Prostate gland (tissue), 2 donors: ENCODE results near the gene TSC22D4. TPM values are rescaled to one million over a fixed set of nuclear protein-coding genes. Genes with fewer than 3 reads are reported as not detected.
A peak's percentile ranks its signal among the peaks of the same experiment; 100 is the strongest.

Source experiments
- DNase-seq: peaks from one replicate; pipeline ENCODE4 v3.0.0-alpha.2; 2019; ENCODE audit warnings: low spot score
- H3K27ac ChIP-seq, 2 donors: fragments of 200-600 bp; sonication (generic); 2 replicates each; pipeline ENCODE4 v1.5.1; 2017 to 2019
- H3K27me3 ChIP-seq: fragments of 200-600 bp; sonication (generic); replicated peaks from 2 replicates; pipeline ENCODE4 v1.5.1; 2019; ENCODE audit not compliant: insufficient read depth
- H3K36me3 ChIP-seq, 2 donors: fragments of 200-600 bp; sonication (generic); 1 replicate in 1 of 2; 2 replicates in 1 of 2; pipeline versions ENCODE4 v1.5.1 to v1.8.1; 2017 to 2019
- H3K4me1 ChIP-seq: fragments of 200-600 bp; sonication (generic); replicated peaks from 2 replicates; pipeline ENCODE4 v1.5.1; 2019
- H3K4me3 ChIP-seq, 2 donors: fragments of 200-600 bp; sonication (generic); 2 replicates each; pipeline ENCODE4 v1.5.1; 2017 to 2019
- H3K9me3 ChIP-seq: fragments of 200-600 bp; sonication (generic); 2 replicates; pipeline ENCODE4 v1.5.1; 2017
- POLR2A ChIP-seq: fragments of 450-650 bp; IDR thresholded peaks from one replicate; pipeline ENCODE4 v1.6.1; 2016; ENCODE audit warnings: antibody characterized with exemption, mild to moderate bottlenecking
- POLR2AphosphoS5 ChIP-seq: sonication (generic); formaldehyde crosslinking; IDR thresholded peaks from one replicate; pipeline ENCODE4 v1.6.1; 2017; ENCODE audit warnings: antibody characterized with exemption
- WGBS: methylation state at CpG from one replicate; pipeline ENCODE4 v1.1.5; 2018; 5-methylcytosine and 5-hydroxymethylcytosine counted together
- intact Hi-C: fragments of 100-400 bp; cut with DNase I; formaldehyde crosslinking; loops from one replicate; pipeline ENCODE4 v1.14.2; 2022
- total RNA-seq, 2 donors: library from RNA; depleted of rRNA; stranded (reverse); fragments of >200 nt; gene quantifications; one replicate each; pipeline ENCODE4 v1.1.0, GENCODE V29; 2016
- TF ChIP-seq, protein P1 (sequence below), 4 experiments: fragments of 200-600 bp in 2 of 4; fragments of 450-650 bp in 2 of 4; sonication (generic) in 2 of 4; IDR thresholded peaks; 1 replicate in 3 of 4; 2 replicates in 1 of 4; pipeline ENCODE4 v1.5.1; 2016 to 2019; ENCODE audit warnings: antibody characterized with exemption in 4 of 4, mild to moderate bottlenecking in 2 of 4, moderate library complexity in 2 of 4

TSC22D4 gene
- total RNA-seq, 2 donors from 2014 or later, result 77.6 to 152 TPM

- TF ChIP-seq POLR2A (no peak), POLR2AphosphoS5 (no peak)
- TF ChIP-seq, protein P1, sequence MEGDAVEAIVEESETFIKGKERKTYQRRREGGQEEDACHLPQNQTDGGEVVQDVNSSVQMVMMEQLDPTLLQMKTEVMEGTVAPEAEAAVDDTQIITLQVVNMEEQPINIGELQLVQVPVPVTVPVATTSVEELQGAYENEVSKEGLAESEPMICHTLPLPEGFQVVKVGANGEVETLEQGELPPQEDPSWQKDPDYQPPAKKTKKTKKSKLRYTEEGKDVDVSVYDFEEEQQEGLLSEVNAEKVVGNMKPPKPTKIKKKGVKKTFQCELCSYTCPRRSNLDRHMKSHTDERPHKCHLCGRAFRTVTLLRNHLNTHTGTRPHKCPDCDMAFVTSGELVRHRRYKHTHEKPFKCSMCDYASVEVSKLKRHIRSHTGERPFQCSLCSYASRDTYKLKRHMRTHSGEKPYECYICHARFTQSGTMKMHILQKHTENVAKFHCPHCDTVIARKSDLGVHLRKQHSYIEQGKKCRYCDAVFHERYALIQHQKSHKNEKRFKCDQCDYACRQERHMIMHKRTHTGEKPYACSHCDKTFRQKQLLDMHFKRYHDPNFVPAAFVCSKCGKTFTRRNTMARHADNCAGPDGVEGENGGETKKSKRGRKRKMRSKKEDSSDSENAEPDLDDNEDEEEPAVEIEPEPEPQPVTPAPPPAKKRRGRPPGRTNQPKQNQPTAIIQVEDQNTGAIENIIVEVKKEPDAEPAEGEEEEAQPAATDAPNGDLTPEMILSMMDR (IDR thresholded peaks at IDR 0.05), result no peak
- Histone ChIP-seq H3K4me3 (no peak overlapping the region), H3K27ac (peak overlapping the region; percentile 93 to 95), H3K4me1 (peaks cover 11% of the 10 kb centered on the region), H3K36me3 (peaks cover 5 to 7% of the 10 kb centered on the region in 2 donors), H3K27me3 (no peaks in the 10 kb centered on the region), H3K9me3 (no peaks in the 10 kb centered on the region)
- no peak for DNase-seq
- WGBS, result 94% methylated on average over 28 of the region's 28 CpGs
- intact Hi-C loops, result no loop called here
These were observed 41.6 kb downstream of the TSC22D4 start for GRCh38 chr7:100437150-100438100.

DNA sequence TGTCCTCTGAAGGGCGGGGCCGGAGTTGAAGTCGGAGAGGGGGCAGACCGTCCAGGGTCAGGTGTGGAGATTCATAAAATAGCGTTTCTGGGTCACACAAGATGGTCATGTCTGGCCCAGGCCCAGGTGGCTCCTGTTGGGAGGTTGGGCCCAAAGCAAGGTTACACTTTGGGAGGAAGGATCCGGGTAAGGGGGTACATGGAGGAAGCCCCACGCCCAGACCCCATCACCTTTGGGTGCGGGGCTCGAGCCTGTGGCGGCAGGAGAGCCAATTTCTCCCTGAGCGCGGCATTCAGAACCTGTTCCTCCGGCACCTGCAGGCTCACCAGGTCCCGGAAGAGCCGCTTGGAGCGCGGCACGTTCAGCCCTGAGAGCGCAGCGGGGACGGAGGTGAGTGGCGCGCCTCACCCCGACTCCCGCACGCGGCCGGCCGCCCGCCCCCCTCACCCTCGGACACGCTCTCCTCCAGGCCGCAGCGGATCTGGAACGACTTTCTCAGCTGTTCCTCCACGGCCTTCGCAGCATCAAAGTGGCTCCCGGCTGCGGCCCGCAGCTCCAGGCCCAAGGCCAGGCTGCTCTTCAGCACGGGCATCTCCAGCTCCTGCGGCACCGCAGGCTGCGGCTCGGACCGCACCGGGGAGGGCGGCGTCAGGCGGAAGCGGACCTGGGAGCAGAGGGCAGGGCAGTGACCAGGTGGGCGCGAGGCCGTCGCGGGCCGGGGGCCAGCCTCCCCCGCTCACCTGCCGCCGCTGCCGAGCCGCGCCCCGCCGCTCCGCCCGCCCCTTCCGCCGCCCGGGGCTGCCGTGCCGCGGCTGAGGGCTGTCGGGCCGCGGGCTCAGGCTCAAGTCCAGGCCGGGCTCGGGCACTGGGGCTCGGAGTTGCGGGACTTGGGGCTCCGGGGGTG is 43.4 kb downstream of the TSC22D4 start:
- intact Hi-C loops, result no loop called here
- no peaks in the 10 kb centered on the region for H3K9me3 ChIP-seq
- H3K27me3 ChIP-seq, result no peaks in the 10 kb centered on the region
- peak overlapping the region; percentile 80 to 84 for H3K4me3 ChIP-seq
- H3K4me1 ChIP-seq, result peaks cover 27% of the 10 kb centered on the region
- peak; percentile 38 for TF ChIP-seq POLR2A
- peak; percentile 44 for TF ChIP-seq POLR2AphosphoS5
- TF ChIP-seq, protein P1 (IDR thresholded peaks at IDR 0.05), result peak in 2 of 4 experiments; percentile 21 to 37
- peak overlapping the region; percentile 93 to 95 for H3K27ac ChIP-seq
- WGBS, result 2% methylated on average over 62 of the region's 81 CpGs
- DNase-seq, result peak; percentile 36
- peaks cover 5 to 7% of the 10 kb centered on the region in 2 donors for H3K36me3 ChIP-seq

DNA sequence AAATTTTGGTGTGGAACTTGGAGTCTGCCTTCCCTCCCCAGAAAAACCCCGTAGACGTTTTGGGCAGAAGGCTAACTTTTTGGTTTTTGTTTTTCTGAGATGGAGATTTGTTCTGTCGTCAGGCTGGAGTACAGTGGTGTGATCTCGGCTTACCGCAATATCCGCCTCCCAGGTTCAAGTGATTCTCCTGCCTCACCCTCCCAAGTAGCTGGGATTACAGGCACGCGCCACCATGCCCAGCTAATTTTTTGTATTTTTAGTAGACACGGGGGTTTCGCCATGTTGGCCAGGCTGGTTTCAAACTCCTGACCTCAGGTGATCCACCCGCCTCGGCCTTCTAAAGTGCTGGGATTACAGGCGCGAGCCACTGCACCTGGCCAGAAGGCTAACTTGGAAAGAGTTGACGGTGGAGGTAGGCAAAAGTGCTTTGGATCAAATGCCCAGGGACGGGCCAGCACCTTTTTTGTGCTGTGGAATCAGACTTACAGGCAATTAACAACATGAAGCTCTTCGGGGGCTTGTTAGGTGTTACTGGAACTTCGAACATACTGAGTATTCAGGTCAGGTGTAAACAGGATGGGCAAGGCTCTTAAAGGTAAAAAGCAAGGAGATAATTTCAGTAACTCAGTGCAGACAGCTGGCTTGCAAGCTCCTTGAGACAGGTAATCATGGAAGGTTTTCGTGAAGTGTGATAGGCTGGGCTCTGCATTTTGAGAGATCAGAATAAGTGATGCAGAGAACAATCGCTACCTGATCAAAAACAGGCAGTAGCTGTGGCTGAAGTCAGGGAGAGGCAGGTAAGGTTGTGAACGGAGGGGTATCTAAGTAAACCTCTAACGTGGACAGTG is 44.5 kb downstream of the TSC22D4 start:
- no peaks in the 10 kb centered on the region for H3K27me3 ChIP-seq
- H3K36me3 ChIP-seq, result peaks cover 5 to 7% of the 10 kb centered on the region in 2 donors
- whole genome bisulfite sequencing, result 77% methylated on average over 22 of the region's 22 CpGs
- peaks cover 29% of the 10 kb centered on the region for H3K4me1 ChIP-seq
- DNase-seq, result no peak
- intact Hi-C loops, result no loop called here
- TF ChIP-seq POLR2AphosphoS5 (no peak), POLR2A (no peak)
- TF ChIP-seq, protein P1 (IDR thresholded peaks at IDR 0.05), result no peak
- peak overlapping the region; percentile 93 to 95 for H3K27ac ChIP-seq
- no peaks in the 10 kb centered on the region for H3K9me3 ChIP-seq
- H3K4me3 ChIP-seq, result peak overlapping the region in 1 of 2 donors; percentile 80

- Histone ChIP-seq H3K9me3 (no peaks in the 10 kb centered on the region), H3K36me3 (peaks cover 5 to 7% of the 10 kb centered on the region in 2 donors), H3K27ac (peak overlapping the region in 1 of 2 donors; percentile 35), H3K4me1 (peaks cover 29% of the 10 kb centered on the region), H3K4me3 (no peak overlapping the region), H3K27me3 (no peaks in the 10 kb centered on the region)
- no peak for DNase-seq
- intact Hi-C loops, result no loop called here
- 62% methylated on average over 10 of the region's 10 CpGs for WGBS
- TF ChIP-seq, protein P1 (IDR thresholded peaks at IDR 0.05), result no peak
- TF ChIP-seq POLR2AphosphoS5 (no peak), POLR2A (no peak)
These were observed 45.3 kb downstream of the TSC22D4 start for GRCh38 chr7:100433592-100434296.
